Measurements from ENCODE around the gene ATP8B1. TPM values are rescaled to one million over a fixed set of nuclear protein-coding genes. Genes with fewer than 3 reads are reported as not detected.

The ATP8B1 gene
- total and polyA plus RNA-seq, 2 donors (not counting 3 experiments of a cell fraction or from before 2014, with no cell fraction given): 49.3 to 100 TPM

DNA sequence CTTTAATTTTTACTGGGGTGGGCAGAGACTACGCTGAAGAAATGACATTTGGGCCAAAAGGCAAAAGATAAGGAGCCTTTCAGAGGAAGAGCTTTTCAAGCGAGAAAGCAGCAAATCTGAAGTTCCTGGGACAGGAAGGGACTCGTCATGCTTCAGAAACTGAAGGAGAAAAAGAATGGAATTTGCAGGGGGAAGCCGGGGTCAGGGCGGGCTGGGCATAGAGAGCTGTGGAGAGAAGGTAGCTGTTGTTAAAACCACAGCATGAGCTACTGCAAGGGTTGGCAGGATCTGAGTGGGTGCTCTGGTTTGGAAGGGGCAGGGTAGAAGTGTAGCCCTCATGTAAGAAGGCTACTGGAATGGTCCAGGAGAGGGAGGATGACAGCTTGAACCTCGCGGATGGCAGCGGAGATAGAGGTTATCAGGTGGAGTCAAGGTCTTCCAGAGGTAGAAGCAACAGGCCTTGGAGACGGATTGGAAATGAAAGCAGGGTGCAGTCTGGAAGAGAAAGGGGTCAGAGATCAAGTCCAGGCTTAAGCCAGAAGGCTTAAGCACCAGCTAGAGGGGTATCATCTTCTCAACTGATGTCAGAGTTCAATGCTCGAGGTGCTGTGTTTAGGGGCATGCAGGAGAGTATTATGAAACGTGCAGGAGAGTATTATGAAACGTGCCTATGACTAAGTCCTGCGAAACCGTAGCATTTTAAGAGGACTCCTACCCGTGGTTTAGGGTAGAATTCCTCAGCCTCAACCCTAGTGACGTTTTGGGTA is 18.9 kb downstream of the ATP8B1 start:
- Histone ChIP-seq H3K36me3 (ENCODE audit: control insufficient read depth in 2 of 2, extremely low read depth in 1 of 2, insufficient read depth in 2 of 2, low read length in 2 of 2) (no peaks in the 10 kb centered on the region), H3K4me2 (ENCODE audit: insufficient read depth, low read length) (peak overlapping the region; percentile 60), H3K27ac (ENCODE audit: insufficient read depth, low read depth, low read length) (peak overlapping the region; percentile 82), H3K9ac (replicated peaks; ENCODE audit: extremely low read depth, insufficient read depth, low read length) (peak overlapping the region; percentile 49), H3K27me3 (ENCODE audit: control insufficient read depth in 2 of 2, insufficient read depth in 2 of 2, low read length in 2 of 2) (no peaks in the 10 kb centered on the region), H3K79me2 (ENCODE audit: control insufficient read depth, insufficient read depth, low read length) (peaks cover 58% of the 10 kb centered on the region), H3K9me1 (replicated peaks; ENCODE audit: control insufficient read depth, extremely low read depth, insufficient read depth, low read length) (no peaks in the 10 kb centered on the region), H3K4me3 (replicated peaks in 1 of 3; ENCODE audit: insufficient read depth in 1 of 3, low read depth in 1 of 3, low read length in 3 of 3) (peak overlapping the region in 1 of 3 experiments; percentile 21), H2AFZ (ENCODE audit: low read depth, low read length) (peak overlapping the region; percentile 18), H3K9me3 (replicated peaks; ENCODE audit: control insufficient read depth, insufficient read depth, low read length) (no peaks in the 10 kb centered on the region), H4K20me1 (replicated peaks; ENCODE audit: control insufficient read depth, extremely low read depth, insufficient read depth, low read length) (no peaks in the 10 kb centered on the region), H3K4me1 (ENCODE audit: control insufficient read depth, extremely low read depth, insufficient read depth, low read length) (peaks cover 98% of the 10 kb centered on the region)
- no TSS peak for BruUV-seq (replicated peaks)
- CTCF ChIA-PET: interaction anchor here (0.9 to 1.9 kb wide), 7 partner anchors 10 to 338 kb away, joined by 3 to 10 read pairs (median 5); no protein-coding TSS in a partner anchor
- intact Hi-C loops (cut with micrococcal nuclease): loop anchor here (1.0 to 10.0 kb wide), 5 partner anchors 19 to 261 kb away; partner anchors contain the start of genes ATP8B1 and NEDD4L
- dilution Hi-C loops (cut with MboI; ENCODE audit: extremely low pct_ligation_motif_present, low sequenced_read_pairs): no loop called here
- FAIRE-seq (peak; percentile 88), DNase-seq (ENCODE audit: low read depth, low spot score) (peak; percentile 87)
- peak; percentile 55 for TF ChIP-seq POLR2AphosphoS5 (IDR thresholded peaks at IDR 0.05; ENCODE audit: insufficient read depth, low read depth, low read length)
- TF ChIP-seq JUN (IDR thresholded peaks at IDR 0.05; ENCODE audit: borderline replicate concordance, insufficient read depth, insufficient read length, low read depth): peak; percentile 49
- TF ChIP-seq GATA2 (IDR thresholded peaks at IDR 0.05; ENCODE audit: insufficient read depth, insufficient read length, low read depth, low read length): peak; percentile 93
- TF ChIP-seq POLR2A (IDR thresholded peaks at IDR 0.05; ENCODE audit: low read depth, low read length): peak; percentile 13
- TF ChIP-seq, protein P1, sequence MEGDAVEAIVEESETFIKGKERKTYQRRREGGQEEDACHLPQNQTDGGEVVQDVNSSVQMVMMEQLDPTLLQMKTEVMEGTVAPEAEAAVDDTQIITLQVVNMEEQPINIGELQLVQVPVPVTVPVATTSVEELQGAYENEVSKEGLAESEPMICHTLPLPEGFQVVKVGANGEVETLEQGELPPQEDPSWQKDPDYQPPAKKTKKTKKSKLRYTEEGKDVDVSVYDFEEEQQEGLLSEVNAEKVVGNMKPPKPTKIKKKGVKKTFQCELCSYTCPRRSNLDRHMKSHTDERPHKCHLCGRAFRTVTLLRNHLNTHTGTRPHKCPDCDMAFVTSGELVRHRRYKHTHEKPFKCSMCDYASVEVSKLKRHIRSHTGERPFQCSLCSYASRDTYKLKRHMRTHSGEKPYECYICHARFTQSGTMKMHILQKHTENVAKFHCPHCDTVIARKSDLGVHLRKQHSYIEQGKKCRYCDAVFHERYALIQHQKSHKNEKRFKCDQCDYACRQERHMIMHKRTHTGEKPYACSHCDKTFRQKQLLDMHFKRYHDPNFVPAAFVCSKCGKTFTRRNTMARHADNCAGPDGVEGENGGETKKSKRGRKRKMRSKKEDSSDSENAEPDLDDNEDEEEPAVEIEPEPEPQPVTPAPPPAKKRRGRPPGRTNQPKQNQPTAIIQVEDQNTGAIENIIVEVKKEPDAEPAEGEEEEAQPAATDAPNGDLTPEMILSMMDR (IDR thresholded peaks at IDR 0.05; ENCODE audit: extremely low read depth in 1 of 2, insufficient read depth in 1 of 2, low read depth in 1 of 2, low read length in 2 of 2): no peak
- no peak for TF ChIP-seq MYC (IDR thresholded peaks at IDR 0.05; ENCODE audit: low read depth, low read length)
- no peak for TF ChIP-seq EZH2 (IDR thresholded peaks at IDR 0.05; ENCODE audit: borderline replicate concordance, low read depth, low read length, severe bottlenecking)
- TF ChIP-seq, protein P2, sequence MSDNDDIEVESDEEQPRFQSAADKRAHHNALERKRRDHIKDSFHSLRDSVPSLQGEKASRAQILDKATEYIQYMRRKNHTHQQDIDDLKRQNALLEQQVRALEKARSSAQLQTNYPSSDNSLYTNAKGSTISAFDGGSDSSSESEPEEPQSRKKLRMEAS (IDR thresholded peaks at IDR 0.05; ENCODE audit: insufficient read depth, insufficient read length): no peak
- TF ChIP-seq FOS (IDR thresholded peaks at IDR 0.05; ENCODE audit: borderline replicate concordance, insufficient read depth, low read length): peak; percentile 69
- POLR2A ChIA-PET: interaction anchor here (0.6 to 2.0 kb wide), 10 partner anchors 8 to 116 kb away, joined by 3 to 10 read pairs (median 4); no protein-coding TSS in a partner anchor

All from endothelial cell of umbilical vein (primary cell).